GM12892 (cell line): Measurements from ENCODE around the gene GALM.

Experiments
- POLR2A ChIP-seq: IDR thresholded peaks from 2 replicates; pipeline ENCODE4 v1.6.1; 2011; ENCODE audit warnings: low read depth, low read length, control low read depth
- POLR2AphosphoS5 ChIP-seq: IDR thresholded peaks from 2 replicates; pipeline ENCODE4 v1.6.1; 2011; ENCODE audit warnings: low read depth, low read length, control low read depth
- TAF1 ChIP-seq: IDR thresholded peaks from 2 replicates; pipeline ENCODE4 v1.6.1; 2011; ENCODE audit warnings: low read depth, mild to moderate bottlenecking, control low read depth, low read length, borderline replicate concordance

- TF ChIP-seq POLR2A (no peak), POLR2AphosphoS5 (no peak), TAF1 (no peak)
Observed at GRCh38 chr2:38719706-38720105, 53.8 kb downstream of the GALM start.
